Measurements from ENCODE around the gene GSG1L.

GSG1L gene

DNA sequence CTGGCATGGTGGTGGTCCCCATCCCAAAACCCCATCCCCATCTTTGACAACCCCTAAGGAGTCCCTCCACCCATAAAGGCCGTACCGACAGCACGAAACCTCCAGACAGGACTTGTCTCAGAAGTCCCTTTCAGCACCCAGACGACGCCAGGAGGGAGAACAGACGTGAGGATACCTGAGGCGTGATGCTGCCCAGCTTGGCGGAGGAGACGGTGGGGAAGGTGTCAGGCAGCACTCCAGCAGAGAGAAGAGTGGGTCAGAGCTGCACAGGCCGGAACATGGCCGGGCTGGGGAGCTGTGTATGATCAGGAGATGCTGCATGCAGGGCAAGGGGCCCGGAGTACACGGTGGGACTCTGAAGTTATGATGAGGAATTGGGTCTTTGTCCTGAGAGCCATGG is 244.2 kb downstream of the GSG1L start:
- DNase-seq (ENCODE audit: low read depth), result no peak

GRCh38 chr16:27818246-27818645 is 245.3 kb downstream of the GSG1L start:
- DNase-seq (ENCODE audit: low read depth), result no peak

GRCh38 chr16:27817038-27817437 is 246.5 kb downstream of the GSG1L start:
- DNase-seq (ENCODE audit: low read depth), result no peak

DNA sequence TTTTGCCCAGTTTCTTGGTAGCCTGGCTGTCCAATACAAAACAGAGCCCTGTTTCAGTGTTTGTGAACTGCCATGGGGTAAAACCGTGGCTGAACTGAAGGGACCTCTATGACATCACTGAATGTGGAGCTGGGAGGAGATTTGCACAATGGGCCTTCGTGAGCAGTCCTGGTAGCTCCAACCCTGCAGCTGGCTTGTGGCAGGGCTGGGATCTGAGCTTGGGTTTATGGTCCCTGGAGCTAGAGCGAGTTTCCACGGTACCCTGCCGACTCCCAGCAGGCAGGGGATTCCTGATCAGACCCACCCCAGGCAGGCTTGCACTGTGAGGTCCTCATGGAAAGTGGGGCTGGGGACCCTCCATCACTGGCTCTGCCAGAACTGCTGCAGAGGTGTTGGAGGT is 247.0 kb downstream of the GSG1L start:
- no peak for DNase-seq (ENCODE audit: low read depth)

DNA sequence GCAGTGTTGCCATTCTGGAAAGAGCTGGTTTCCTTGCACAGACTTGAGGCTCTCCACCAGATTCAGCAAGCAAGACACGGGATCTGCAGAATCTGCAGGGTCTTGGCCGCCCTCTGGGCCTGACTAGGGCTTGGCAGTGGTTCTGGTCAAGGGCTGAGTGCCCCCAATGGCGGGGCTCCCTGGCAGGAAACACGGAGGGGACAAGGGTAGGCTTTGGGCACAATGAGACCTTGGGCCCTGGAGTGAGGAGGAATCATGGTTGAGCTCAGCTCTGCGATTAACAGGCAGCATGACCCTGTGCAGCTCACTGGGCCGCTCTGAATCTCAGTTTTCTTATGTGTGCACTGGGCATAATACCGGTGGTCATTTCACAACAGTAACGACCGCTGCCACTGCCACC is 249.9 kb downstream of the GSG1L start:
- DNase-seq (ENCODE audit: low read depth), result no peak

GRCh38 chr16:27811881-27812280 is 251.6 kb downstream of the GSG1L start:
- DNase-seq (ENCODE audit: low read depth), result no peak

GRCh38 chr16:27806986-27807385 is 256.5 kb downstream of the GSG1L start:
- no peak for DNase-seq (ENCODE audit: low read depth)

- no peak for DNase-seq (ENCODE audit: low read depth)
Observed at GRCh38 chr16:27806388-27806787, 257.1 kb downstream of the GSG1L start.

- no peak for DNase-seq (ENCODE audit: low read depth)
Observed at GRCh38 chr16:27805828-27806351, 257.6 kb downstream of the GSG1L start.

DNA sequence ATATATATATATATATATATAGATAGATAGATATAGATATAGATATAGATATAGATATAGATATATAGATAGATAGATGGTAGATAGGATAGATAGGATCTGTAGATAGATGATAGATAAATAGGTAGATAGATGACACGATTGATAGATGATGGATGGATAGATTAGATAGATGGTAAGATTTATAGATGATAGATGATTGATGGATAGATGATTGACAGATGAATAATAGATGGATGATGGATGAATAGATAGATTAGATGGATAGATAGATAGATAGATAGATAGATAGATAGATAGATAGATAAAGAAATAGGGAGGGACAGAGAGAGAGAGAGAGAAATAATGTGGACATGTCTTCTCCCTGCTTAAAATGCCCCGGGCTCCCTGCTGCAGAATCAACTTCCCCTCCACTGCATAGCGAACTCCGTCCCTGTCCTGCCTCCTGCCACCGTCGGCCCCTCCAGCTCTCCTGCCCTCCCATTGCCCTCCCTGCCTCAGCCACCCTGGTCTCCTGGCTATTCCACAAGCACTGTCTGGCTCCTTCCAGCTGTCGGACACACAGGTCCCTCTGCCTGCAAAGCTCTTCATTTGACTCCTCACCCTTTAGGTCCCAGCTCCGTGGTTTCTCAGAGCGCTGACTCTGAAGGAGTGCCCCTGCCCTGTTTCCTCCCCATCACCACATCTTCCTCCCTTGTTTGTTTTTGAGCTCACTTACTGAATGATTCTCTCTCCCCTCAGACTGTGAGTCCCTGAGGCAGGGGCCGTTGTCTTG is 259.6 kb downstream of the GSG1L start:
- DNase-seq (ENCODE audit: low read depth), result no peak

- DNase-seq (ENCODE audit: low read depth), result no peak
Observed at GRCh38 chr16:27802664-27803439, 260.7 kb downstream of the GSG1L start.

DNA sequence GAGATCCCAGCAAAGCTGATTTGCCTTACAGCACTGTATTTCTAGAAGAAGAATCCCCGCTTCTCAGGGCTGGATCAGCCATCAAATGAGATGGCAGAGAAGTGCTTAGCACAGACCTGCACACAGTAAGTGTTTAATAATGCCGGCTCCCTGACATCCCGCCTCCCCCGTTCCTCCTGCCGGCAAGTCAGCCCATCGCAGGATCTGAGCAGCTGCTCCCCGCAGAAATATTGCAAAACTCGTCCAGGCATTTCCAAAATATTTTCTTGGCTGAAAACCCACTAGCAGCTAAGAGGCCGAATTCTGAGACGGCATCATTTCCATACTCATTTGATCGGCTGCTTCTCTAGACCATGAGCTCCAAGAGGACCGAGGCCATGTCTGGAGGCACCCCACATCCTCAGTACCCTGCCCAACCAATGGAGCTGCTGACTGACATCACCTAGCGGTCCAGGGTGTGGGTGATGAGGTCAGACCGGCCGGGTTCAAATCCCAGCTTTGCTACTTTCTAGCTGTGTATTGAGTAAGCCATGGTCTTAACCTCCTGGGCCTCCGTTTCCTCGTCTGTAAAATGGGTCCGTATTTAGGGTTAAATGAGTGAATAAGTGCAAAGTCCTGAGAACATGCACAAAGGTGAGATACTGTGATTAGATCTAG is 262.1 kb downstream of the GSG1L start:
- DNase-seq (ENCODE audit: low read depth), result no peak

DNA sequence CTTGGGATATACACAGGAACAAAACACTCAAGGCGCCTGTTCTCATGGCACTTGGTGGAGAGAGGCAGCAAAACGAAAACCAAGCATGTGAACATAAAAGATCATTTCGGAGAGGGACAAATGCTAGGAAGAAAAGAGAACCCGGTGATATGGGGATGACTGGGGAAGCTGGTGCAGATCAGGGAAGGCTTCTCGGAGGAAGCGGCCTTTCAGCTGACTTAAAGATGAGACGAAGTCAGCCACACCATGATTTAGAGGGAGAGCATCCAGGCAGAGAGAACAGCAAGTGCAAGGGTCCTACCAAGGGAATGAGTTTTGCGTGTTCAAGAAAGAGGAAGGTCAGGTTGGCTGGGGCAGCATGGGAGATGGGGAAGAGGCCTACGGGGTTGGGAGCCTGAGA is 262.7 kb downstream of the GSG1L start:
- no peak for DNase-seq (ENCODE audit: low read depth)

GRCh38 chr16:27799896-27800295 is 263.6 kb downstream of the GSG1L start:
- no peak for DNase-seq (ENCODE audit: low read depth)

GRCh38 chr16:27798241-27798640 is 265.3 kb downstream of the GSG1L start:
- DNase-seq (ENCODE audit: low read depth), result no peak

GRCh38 chr16:27795992-27796614 is 267.4 kb downstream of the GSG1L start:
- DNase-seq (ENCODE audit: low read depth), result no peak

DNA sequence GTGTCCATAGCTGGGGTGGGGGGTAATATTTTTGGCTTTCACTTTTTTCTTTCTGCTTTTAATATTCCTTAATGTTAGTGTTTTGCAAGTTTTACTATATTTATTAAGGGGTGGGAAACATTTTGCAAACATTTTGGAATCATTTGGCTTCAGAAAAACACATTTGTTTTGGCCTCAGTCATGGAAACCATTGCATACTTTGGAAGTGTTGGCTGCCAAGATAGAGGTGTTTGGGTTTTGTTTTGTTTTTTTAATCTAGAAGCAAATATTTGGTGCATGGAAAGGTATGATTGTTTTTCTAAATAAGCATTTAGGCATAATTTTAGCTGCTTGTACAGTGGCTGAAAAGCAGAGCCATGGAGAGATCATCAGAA is 270.3 kb downstream of the GSG1L start:
- DNase-seq (ENCODE audit: low read depth), result no peak

GRCh38 chr16:27792486-27793248 is 270.8 kb downstream of the GSG1L start:
- no peak for DNase-seq (ENCODE audit: low read depth)

GRCh38 chr16:27791404-27791719 is 272.2 kb downstream of the GSG1L start:
- no peak for DNase-seq (ENCODE audit: low read depth)

GRCh38 chr16:27790546-27791403 is 272.7 kb downstream of the GSG1L start:
- no peak for DNase-seq (ENCODE audit: low read depth)

Measured in GM04503 (cell line).